GM21825 (cell line): ENCODE measurements around the gene TFR2.
A peak's percentile ranks its signal among the peaks of the same experiment; 100 is the strongest.

Experiments
- ATAC-seq: cut with Tn5 transposase; IDR thresholded peaks from one replicate; pipeline ENCODE4 v1.9.1; 2021; ENCODE audit warnings: mild to moderate bottlenecking, moderate library complexity; ENCODE audit not compliant: unreplicated experiment

The TFR2 gene

GRCh38 chr7:100588438-100588837, 52.9 kb downstream of the TFR2 start:
- no peak for ATAC-seq

DNA sequence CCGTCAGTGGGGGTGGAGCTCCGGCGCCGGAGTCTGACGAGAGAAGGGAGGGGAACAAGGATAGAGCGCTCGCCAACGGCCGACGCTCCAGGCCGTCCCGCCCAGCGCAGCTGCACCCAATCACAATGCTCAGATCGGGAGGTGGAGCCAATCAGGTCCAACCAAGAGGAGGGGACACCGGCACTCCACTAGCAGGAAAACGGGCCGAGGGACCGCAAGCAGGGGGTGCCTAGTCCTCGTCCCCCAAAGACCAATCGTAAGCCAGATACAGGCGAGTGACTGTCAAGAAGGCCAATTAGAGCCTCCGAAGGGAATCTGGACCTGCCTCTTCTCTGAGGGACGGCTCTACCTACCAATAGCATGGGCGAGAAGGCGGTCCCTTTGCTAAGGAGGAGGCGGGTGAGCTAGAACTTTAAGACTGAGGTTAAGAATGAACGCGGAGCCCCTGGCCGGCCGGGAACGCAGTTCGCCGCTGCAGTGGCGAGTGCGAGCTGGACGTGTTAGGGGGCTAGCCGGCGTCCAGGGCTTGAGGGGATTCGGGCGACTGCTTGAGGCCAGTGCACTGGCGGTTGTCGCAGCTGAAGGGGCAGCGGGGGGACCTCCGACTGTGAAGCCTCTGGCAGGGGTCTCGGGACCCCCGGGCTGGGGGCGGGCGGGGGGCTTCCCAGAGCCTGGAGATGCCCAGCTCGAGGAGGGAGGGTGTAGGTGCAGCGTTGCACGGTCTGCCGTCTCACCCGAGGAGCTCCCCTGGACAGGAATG, 54.9 kb downstream of the TFR2 start, which contains the start of gene FBXO24:
FBXO24 (plus strand) TSS at position 63 of the 760 bp plus-strand sequence; CDS start at position 361, 298 bp downstream.
- ATAC-seq, result peak; percentile 77

- ATAC-seq, result peak; percentile 17
These were observed 55.7 kb downstream of the TFR2 start, which contains the start of gene LRCH4 for GRCh38 chr7:100585511-100586265. Gene LRCH4 (minus strand): TSS chr7:100586129. CDS start chr7:100586100, 29 bp downstream.

- no peak for ATAC-seq
These were observed 56.5 kb downstream of the TFR2 start for GRCh38 chr7:100584683-100585510.

- ATAC-seq, result no peak
These were observed 57.2 kb downstream of the TFR2 start for GRCh38 chr7:100584054-100584682.

- no peak for ATAC-seq
These were observed 58.0 kb downstream of the TFR2 start for GRCh38 chr7:100583132-100584053.

- no peak for ATAC-seq
These were observed 58.7 kb downstream of the TFR2 start for GRCh38 chr7:100582650-100583049.

DNA sequence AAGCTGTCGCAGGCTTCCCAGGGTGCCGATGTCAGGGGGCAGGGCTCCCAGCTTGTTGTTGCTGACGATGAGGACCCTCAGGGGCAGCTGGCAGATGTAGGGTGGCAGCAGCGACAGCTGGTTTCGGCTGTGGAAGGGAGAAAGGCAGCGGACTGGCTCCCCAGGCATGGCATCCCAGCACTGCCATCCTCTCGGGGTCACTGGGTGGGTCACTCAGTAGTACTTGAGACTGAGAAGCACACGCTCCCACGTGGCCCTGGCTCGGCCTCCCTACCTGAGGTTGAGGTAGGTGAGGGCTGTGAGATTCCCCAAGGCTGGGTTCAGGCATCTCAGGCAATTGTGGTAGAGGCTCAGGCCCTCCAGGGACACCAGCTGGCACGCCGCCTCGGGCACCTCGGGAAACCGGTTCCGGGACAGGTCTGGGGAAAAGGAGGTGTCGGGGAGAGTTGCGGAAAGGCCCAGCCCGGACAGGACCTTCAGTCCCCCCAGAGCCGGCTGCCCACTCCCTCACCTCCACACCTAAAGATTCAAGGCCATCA, 59.2 kb downstream of the TFR2 start:
- ATAC-seq, result no peak

DNA sequence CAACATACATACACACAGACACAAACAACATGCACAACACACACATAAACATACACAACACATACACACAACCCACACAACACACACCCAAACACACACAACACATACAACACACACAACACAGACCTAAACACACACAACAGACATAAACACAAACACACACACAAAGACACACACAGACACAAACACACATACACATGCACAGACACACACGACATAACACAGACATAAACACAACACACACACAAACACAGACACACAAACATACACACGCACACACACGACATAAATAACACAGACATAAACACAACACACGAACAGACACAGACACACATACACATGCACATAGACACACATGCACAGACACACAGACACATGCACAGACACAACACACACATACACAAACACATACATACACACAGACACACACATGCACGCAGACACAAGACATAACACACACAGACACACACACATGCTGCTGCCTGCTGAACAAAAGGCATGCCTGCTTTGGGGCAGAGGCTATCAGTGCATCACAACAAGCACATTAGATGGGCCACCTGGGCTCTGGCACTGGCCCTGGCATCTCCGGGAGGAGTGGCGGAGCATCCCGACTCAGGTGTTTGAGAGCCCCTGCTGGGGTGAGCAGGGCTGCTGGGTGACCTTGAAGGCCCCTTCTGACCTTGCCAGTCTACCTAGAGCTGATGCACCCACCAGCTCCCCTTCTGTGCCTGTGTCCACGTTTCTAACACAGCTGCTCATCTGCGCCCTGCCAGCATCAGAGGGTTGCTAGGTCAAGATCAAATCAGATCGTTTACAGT, 60.7 kb downstream of the TFR2 start:
- ATAC-seq, result no peak

GRCh38 chr7:100578246-100579183, 62.8 kb downstream of the TFR2 start:
- no peak for ATAC-seq

DNA sequence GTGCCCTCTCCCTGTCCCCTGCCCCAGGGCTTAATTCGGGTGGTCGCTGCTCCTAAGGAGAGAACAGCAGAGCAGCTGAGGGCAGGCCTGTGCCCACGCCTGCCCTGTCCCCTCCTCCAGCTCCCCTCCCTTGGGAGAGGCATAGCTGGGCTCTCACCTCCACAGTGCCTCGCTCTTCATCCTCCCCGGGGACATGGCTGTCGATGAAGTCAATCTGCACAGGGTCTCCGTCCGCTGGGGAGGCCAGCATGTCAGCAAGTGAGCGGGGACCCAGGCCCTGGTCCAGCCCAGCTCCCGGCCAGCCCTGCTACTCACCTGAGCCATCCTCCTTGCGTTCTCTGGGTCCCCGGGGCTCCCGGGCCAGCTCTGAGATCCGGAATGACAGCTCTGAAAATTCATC, 63.8 kb downstream of the TFR2 start:
- ATAC-seq, result no peak

DNA sequence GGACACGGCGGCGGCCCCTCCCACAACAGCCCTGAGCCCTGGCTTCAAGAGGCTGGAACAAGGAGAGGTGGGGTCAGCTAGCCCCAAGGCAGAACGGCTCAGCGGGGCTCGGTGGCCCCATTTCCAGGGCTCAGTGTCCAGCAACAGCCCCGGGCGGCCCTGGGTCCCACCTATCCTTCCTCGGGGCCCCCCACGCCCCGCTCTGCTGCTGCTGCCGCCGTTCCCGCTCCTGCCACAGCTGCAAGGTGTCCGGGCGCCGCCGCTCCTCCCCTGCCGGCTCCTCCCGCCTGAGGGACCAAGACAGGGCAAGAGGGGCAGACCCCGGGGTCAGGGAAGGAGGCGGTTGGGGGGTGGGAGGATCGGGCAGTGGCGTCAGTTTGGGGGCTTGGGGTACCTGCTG, 64.2 kb downstream of the TFR2 start:
- ATAC-seq, result no peak

DNA sequence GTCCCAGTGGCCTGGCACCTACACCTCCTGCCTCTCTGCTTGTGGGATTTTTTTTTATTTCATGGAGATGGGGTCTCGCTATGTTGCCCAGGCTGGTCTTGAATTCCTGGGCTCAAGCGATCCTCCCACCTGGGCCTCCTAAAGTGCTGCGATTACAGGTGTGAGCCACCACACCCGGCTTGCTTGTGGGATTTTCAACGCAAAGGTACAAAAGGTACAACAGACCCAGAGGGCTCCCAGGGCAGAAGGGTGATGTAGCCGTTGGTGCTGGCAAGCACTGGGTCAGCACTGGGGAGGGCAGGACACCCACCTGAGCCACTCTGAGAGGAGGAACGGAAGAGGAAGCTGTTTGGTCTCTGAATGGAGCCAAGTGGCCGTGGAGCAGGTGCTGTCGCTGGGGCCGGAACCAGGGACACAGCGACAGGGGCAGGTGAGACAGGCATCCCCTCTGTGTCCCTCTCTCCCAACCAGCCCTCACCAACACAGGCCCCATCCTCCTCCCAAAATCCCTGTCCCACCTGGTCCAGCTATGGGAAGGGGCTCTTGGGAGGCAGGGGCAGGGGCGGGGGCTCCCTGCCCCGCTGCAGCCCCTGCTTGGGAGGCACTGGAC, 64.9 kb downstream of the TFR2 start:
- ATAC-seq, result no peak

GRCh38 chr7:100575746-100576383, 65.5 kb downstream of the TFR2 start:
- ATAC-seq, result no peak

DNA sequence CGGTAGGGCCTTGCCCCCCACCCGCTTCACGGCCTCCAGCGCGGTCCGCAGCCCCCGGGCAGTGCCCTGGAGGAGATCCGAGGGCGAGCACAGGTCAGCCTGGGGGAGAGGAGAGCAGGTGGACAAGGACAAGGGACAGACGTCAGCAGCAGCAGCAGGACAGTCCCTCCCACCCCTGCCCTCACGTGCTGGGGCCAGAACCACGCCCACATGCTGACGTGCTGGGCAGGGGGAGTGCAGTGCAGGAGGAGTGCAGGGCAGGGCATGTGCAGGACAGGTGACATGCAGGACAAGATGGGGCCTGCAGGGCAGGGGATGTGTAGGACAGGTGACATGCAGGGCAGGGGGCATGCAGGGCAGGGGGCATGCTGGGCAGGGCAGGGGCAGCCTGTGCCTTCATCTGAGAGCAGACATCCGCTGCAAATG, 66.1 kb downstream of the TFR2 start:
- ATAC-seq, result no peak

- ATAC-seq, result no peak
These were observed 66.8 kb downstream of the TFR2 start for GRCh38 chr7:100574362-100575205.
